G401.6 (cell line): Measurements from ENCODE around the gene LEUTX.
"Not testable (repeated sequence)": the region's sequence is repeated elsewhere in the genome, so short reads cannot be mapped to it uniquely, and the experiment has no call there.

ENCODE experiments used
- FAIRE-seq: peaks from 2 replicates; lab custom pipeline; 2012; peaks lifted over from hg19 to GRCh38; lab: Jason Lieb, UNC

LEUTX gene, protein sequence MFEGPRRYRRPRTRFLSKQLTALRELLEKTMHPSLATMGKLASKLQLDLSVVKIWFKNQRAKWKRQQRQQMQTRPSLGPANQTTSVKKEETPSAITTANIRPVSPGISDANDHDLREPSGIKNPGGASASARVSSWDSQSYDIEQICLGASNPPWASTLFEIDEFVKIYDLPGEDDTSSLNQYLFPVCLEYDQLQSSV

DNA sequence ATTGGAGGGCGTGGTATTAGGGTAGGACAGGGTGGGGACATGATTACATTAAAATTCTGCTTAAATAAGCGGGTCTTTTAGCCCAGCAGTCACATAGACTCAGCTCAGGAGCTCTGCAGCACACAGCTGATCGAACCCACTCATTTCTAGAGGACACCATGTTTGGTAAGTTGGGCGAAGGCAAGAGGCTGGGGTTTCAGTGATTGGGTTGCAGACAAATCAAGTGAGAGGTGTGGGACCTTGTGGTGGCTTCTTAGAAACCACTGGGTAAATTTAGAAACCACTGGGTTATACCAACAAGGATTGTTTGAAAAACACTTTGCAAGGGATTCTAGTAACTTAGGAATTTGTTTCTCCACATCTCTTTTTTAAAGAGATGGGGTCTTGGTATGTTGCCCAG lies at the start of gene LEUTX:
Gene LEUTX, plus strand, starts transcription at position 92 of the 400 bp plus-strand sequence. Its CDS starts 67 bp downstream, at position 159.
- no peak for FAIRE-seq

DNA sequence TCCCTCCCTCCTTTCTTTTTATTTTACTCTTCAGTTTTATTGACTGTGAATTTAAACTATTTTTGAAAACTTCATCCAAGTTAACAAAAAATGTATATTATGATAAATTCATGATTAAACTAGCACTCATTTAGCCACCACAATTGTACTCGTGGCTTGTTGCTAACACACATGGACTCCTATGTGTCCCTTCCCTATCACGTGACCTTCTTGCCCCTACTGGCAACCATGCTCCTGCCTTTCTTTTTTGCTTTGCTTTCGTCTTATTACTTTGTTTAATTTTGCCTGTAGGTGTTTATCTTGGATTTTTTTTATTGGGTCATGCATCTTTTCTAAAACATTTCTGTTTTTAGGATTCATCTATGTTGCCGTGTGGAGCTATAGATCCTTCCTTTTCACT lies 49.1 kb upstream of the LEUTX start:
- no peak for FAIRE-seq

DNA sequence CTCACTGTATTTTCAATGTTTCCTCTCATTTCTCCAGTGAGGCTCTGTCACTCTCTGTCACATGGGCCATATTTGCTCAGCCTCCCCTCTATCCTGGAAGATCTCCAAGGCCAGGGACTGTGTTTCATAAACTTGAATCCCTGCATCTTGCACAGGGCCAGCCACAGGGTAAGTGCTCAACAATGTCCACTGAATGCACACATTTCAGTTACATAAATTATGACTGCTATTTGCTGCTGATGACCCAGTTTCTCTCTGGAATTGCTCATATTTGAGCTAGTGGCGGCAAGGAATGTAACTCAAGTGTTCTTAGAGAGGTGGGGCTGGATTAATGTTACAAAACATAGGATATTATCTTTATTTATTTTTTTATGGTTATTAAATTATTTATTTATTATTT lies 47.0 kb upstream of the LEUTX start:
- FAIRE-seq, result no peak

DNA sequence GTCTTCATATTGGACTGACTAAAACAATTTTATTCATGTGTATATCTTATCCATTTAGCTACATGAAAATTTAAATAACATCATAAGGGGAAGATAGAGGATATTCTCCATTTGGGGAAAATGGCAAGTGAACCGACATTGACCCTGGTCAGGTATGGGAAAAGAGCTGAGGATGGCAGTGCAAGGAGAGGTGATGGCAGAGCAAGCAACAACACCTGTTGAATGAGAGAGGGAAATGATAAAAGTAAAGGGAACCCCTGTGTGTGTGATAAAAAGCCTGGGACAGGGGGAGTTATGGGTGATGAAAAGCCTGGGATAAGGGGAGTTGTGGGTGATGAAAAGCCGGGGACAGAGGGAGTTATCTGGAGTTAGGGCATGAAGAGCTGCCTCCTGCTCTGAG lies 44.8 kb upstream of the LEUTX start:
- FAIRE-seq, result no peak

DNA sequence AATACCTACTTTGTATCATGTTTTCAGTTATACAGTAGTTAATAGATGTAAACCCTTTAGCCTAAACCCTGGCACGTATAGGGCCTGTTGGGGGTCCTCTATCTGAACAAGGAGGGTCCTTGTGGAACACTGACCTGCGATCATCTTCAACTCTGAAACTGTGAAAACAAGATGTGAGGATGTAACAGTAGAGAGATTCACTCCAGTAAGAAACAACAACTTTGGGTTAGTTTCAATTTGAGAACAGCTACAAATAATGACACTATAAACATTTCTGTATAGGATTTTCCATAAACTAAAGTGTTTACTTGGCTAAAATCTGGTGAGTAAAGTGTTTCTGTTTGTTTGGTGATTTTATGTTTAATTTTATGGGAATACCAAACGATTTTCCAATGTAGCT lies 43.0 kb upstream of the LEUTX start:
- FAIRE-seq, result no peak

DNA sequence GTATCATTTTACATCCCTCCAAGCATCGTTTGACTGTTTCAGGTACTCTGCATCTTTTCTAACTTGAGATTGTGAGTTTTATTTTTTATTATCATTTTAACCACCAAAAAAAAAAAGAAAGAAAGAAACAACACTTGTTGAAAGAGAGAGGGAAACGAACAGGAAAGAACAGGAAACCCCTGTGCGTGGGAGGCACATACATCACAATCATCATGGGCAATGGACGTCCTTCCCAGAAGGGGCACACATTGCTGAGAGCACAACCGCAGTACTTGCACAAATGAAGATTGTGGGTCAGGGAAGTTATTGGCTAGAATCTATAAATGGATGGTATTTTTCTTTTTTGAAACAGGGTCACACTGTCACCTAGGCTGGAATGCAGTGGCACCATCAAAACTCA lies 42.6 kb upstream of the LEUTX start:
- no peak for FAIRE-seq

DNA sequence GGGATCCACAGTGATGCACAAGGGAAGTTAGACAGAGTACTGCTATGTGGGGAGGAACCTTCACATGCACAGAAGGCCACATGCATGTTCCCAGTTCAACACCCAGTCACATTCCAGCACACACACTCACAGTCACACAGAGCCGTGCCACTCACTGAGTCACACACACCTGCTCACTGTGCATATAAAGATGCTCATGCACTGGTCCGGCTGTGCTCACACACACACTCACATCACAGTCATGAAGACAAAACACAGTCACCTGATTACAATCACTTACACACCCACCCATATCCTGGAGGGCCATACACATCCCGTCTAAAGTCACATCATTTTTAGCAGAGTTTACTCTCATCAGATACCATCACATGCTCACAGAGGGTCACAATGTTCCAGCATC lies 41.3 kb upstream of the LEUTX start:
- FAIRE-seq, result no peak

DNA sequence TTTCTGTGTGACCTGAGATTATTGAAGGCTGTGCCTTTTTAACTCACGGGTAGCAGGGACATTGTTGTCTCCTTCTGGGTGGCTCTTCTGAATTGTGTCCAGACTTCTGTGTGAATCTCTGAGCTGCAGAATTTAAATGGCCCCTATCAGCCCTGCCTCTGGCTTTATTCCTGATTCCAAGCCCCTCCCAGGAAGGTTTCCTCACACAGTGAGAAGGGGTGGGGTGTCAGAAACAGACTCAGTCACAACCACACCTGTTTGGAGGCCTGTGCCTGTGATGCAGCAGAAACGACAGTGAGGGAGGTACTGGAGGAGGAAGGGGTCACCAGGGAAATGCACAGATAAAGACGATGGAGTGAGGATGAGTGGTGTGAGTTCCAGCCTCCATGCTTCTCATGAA lies 40.8 kb upstream of the LEUTX start, which contains the start of gene CLC:
Gene CLC, minus strand, starts transcription at position 139 of the 400 bp plus-strand sequence. Its CDS starts 77 bp downstream, at position 62.
- no peak for FAIRE-seq

DNA sequence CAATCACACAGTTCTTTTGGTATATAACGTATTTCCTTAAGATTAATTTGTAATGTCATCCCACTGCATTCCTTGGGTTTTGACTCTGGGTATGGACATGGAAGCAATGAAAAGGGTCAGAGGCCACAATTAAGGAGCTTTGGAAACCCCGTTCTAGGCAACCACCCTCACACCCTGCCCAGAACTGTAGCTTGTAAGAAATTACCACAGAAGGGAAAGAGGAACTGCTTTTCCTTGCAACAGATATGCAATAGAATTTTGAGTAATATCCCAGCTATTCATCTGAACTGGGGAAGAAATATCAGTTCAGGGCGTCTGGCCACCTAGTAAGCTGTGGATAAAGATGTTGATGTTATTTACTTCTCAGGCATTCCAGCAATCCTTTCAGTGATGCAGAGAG lies 39.8 kb upstream of the LEUTX start:
- FAIRE-seq, result no peak

DNA sequence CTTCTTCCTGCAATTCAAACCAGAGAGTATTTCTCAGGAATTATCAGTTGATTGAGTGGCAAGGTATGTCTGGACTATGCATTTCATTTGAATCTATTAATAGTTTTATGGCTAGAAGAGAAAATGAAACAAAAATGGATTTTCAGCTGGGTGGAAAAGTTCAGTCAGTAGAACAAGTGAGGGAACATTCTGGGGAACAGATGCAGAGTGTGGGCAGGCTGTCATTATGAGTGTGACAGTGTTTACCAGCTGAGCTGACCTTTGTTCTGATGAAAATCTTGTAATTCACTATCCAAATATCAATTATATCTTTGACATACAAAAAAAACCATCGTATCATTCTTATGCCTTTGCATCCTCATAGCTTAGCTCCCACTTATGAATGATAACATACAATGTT lies 38.3 kb upstream of the LEUTX start:
- no peak for FAIRE-seq

DNA sequence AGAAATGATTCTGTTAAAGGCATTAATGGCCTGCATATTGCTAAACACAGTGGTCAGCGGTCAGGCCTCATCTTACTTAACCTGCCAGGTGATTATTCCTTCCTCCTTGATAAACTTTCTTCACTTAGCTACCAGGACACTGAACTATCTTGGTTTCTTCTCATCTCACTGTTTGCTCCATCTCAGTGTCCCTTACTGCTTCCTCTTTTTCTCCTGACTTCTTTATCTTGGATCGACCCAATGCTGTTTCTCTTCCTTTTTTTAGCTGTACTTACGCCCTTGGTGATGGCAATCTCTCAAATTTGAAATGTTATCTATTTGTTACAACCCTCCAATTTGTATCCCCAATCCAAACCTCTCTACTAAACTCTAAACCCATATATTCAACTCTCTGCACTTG lies 33.0 kb upstream of the LEUTX start:
- FAIRE-seq, result no peak

DNA sequence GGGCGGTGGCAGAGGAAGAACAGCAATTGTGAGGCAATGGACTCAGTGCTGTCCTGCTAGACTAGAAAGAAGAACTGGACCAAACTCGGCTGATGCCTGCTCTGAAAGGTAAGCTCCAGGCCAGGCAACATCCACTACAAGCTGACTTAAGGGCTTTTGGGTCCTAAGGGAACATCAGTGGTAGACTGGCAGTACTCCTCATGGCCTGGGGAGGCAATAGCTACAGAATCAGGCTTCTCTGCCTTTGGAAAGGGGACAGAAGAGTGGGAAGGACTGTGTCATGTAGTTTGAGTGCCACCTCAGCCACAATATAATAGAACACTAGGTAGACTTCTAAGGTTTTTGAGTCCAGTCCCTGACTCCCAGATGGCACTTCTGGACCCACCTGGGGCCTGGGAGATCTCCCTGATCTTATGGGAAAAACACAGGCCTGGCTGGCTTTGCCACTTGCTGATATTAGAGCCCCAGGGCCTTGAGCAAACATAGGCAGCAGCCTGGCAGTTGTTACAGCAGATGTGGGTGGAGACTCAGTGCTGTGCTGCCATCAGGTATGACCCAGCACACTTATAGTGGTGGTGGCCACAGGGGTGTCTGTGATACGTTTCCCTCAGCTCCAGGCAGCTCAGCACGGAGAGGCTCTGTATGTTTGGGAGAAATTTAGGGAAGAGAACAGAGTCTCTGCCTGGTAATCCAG lies 31.7 kb upstream of the LEUTX start:
- no peak for FAIRE-seq

DNA sequence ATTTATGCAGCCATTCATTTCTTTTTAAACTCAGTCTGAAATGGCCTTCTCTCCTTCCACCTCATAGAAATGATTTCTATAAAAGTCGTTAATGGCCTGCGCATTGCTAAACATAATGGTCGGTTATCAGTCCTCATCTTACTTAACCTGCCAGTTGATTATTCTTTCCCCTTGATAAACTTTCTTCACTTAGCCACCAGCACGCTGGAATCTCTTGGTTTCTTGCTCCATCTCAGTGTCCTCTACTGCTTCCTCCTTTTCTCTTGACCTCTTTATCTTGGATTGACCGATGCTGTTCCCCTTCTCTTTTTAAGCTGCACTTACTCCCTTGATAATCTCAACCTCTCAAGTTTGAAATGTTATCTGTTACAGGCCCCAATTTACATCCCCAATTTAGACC lies 28.7 kb upstream of the LEUTX start:
- FAIRE-seq, result no peak

DNA sequence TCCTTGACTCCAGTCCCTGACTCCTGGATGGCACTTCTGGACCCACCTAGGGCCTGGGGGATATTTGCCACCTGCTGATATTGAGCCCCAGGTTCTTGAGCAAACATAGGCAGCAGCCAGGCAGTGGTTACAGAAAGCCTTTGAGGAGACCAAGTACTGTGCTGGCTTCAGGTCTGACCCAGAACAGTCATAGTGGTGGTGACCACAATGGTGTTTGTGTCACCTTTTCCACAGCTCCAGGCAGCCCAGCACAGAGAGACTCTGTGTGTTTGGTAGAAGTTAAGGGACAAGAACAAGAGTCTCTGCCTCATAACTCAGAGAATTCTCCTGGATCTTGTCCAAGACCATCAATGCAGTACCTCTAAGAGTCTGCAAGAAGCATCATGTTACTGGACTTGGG lies 26.3 kb upstream of the LEUTX start:
- FAIRE-seq, result no peak

DNA sequence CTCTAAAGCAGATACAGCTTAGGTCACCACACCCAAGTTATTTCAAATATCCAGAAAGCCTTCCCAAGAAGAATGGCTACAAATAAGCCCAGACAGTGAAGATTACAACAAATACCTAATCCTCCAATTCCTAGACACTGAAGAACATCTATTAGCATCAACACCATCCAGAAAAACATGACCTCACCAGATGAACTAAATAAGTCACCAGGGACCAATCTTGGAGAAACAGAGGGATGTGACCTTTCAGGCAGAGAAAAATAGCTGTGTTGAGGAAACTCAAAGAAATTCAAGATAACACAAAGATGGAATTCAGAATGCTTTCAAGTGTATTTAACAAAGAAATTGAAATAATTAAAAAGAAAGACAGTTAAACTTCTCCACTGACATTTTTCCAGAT lies 25.9 kb upstream of the LEUTX start:
- no peak for FAIRE-seq

DNA sequence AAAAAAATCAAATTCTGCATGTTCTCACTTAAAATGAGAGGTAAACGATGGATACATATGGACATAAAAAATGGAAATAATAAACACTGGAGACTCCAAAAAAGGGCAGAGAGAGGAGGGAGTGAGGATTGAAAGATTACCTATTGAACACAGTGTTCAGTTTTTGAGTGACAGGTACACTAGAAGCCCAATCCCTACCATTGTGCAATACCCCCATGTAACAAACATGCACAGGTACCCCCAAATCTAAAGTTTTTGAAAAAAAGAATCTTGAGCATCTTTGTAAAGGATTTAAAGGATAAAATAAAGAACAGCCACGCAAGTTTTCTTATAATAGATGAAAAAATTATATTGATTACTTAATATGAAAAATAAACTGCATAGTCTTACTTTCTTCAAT lies 24.1 kb upstream of the LEUTX start:
- FAIRE-seq, result no peak

DNA sequence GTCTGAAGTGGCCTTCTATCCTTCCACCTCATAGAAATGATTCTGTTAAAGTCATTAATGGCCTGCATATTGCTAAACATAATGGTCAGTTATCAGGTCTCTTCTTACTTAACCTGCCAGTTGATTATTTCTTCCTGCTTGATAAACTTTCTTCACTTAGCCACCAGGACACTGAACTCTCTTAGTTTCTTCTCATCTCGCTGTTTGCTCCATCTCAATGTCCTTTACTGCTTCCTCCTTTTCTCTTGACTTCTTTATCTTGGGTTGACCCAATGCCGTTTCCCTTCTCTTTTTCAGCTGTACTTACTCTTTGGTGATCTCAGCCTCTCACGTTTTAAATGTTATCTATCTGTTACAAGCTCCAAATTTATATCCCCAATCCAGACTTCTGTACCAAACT lies 23.7 kb upstream of the LEUTX start:
- no peak for FAIRE-seq

DNA sequence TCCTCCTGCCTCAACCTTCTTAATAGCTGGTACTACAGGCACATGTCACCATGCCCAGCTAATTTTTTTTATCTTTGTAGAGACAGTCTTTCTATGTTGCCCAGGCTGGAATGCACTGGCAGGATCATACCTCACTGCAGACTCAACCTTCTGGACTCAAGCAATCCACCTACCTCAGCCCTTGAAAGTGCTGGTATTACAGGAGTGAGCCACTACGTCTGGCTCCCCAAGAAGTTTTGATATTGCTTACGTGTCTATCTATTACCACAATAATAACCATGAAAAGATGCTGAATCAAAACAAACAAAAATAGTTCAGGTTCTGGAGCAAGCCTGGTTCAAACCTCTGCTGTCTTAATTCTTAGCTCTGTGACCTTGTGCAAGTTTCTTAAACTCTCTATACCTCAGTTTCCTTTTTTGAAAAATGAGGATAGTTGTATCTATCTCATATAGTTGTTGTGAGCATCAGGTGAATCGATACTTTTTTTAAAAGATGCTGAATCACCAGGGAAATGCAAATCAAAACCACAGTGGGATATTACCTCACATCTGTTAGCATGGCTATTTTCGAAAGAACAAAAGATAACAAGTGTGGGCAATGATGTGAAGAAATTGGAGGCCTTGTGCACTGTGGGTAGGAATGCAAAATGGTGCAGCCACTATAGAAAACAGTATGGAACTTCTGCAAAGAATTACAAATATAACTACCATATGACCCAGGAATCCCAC lies 19.0 kb upstream of the LEUTX start:
- FAIRE-seq, result no peak

DNA sequence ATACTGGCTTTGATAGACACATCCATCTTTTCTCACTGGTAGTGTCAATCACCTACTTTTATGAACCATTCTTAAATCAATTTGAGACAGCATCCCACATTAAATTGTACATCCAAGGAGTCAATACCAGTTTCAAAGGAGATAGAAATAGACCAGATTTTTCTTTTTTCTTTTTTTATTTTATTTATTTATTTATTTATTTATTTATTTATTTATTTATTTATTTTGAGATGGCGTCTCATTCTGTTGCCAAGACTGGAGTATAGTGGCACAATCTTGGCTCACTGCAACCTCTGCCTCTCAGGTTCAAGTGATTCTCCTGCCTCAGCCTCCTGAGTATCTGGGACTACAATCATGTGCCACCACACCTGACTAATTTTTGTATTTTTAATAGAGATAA lies 16.8 kb upstream of the LEUTX start:
- FAIRE-seq, result not testable (repeated sequence)

DNA sequence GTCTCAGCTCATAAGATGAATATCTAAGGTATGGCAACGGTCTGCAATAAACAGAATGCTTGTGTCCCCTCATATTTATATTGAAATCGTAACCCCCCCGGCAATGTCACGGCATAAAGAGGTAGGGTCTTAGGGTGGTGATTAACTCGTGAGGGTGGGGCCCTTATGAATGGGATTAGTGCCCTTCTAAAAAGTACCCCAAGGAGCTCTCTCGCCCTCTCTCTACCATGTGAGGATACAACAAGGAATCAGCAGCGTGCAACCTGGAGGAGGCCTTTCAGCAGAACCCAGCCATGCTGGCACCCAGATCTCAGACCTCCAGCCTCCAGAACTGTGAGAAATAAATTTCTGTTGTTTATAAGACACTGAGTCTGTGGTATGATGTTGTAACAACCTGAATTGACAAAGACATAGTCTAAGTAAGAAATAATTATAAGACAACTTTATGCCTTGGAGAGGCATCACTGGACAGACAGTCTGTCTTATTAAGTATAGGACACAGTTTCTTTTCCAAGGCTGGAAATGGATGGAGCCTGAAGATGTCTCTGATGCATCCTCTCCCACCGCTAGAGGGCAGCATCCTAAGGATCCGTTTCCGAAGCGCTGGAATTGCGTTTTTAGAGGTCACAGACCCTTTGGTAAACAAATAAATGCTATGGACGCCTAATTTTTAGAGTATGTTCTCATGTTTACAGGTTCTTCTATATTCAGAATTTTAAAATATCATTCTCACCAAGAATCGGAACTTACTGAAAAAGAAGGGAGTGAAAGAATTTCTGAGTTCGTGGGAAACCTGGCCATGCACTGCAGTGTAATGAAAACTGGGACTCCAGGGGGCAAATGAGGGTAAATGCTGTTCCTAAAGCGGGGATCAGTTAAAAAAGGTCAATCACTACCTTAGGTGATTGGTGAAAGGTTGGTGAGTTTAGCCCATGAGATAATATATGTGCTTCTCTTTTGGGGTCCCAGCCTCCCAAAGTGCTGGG lies 13.3 kb upstream of the LEUTX start:
- FAIRE-seq, result peak; percentile 70

DNA sequence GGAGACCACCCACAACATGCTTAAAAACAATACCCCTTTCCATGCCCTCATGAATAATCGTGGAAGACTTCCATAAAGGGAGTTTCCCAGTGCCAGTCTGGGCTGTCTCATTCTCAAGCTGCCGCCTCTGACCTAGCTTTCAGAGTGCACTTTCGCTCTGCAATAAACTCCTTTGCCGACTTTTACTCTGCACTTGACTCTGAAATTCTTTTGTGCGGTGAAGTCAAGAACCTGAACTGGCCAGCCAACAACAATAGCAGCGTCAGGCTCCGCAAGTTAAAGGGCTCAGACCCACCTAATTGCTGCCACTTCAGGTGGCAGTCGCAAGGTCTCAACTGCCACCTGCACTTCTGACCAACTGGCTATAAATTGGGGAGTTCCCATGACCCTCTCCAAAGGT lies 10.3 kb upstream of the LEUTX start:
- no peak for FAIRE-seq

DNA sequence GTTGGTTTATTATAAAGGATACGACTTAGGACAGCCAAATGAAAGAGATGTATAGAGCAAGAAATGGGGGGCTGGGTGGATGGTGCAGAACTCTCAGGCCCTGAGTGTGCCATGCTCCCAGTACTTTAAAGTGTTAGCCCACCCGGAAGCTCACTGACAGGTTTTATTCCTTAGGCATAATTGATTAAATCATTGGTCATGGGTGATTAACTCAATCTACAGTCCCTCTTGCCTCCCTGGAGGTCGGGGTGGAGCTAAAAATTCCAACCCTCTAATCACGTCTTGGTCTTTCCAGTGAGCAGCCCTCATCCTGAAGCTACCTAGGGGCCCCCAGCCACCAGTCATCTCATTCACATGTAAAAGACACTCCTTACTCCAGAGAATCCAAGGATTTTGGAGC lies 9.9 kb upstream of the LEUTX start:
- FAIRE-seq, result no peak
